Hepatocyte (in vitro differentiated cells): ENCODE results near the gene LYRM4. TPM values are rescaled to one million over a fixed set of nuclear protein-coding genes. Genes with fewer than 3 reads are reported as not detected.

ENCODE experiments used
- DNase-seq: peaks from one replicate; pipeline ENCODE4 v3.0.0-alpha.2; 2016; ENCODE audit warnings: low spot score
- H2AFZ ChIP-seq: fragments of 200-600 bp; sonication (generic); 2 replicates; pipeline ENCODE4 v1.6.0; 2016; ENCODE audit warnings: antibody characterized with exemption, mild to moderate bottlenecking
- H3K27ac ChIP-seq: fragments of 200-600 bp; sonication (generic); 2 replicates; pipeline ENCODE4 v1.5.1; 2016; ENCODE audit warnings: mild to moderate bottlenecking
- H3K27me3 ChIP-seq: fragments of 200-600 bp; sonication (generic); 2 replicates; pipeline ENCODE4 v1.6.1; 2016
- H3K36me3 ChIP-seq: fragments of 200-600 bp; sonication (generic); replicated peaks from 2 replicates; pipeline ENCODE4 v1.5.1; 2016; ENCODE audit warnings: low read depth; ENCODE audit not compliant: insufficient read depth
- H3K4me1 ChIP-seq: fragments of 200-600 bp; sonication (generic); 2 replicates; pipeline ENCODE4 v1.5.1; 2016; ENCODE audit warnings: mild to moderate bottlenecking, moderate library complexity; ENCODE audit not compliant: insufficient read depth
- H3K4me2 ChIP-seq: fragments of 200-600 bp; sonication (generic); 2 replicates; pipeline ENCODE4 v1.6.0; 2016
- H3K4me3 ChIP-seq: fragments of 200-600 bp; sonication (generic); 2 replicates; pipeline ENCODE4 v1.5.1; 2016; ENCODE audit warnings: mild to moderate bottlenecking
- H3K79me2 ChIP-seq: fragments of 200-600 bp; sonication (generic); 2 replicates; pipeline ENCODE4 v1.6.0; 2017; ENCODE audit warnings: mild to moderate bottlenecking
- H3K9me2 ChIP-seq: fragments of 200-600 bp; sonication (generic); replicated peaks from 2 replicates; pipeline ENCODE4 v1.6.0; 2017; ENCODE audit warnings: mild to moderate bottlenecking; ENCODE audit not compliant: insufficient read depth
- H3K9me3 ChIP-seq: fragments of 200-600 bp; sonication (generic); 2 replicates; pipeline ENCODE4 v1.5.1; 2016; ENCODE audit warnings: low read depth, mild to moderate bottlenecking
- H4K20me1 ChIP-seq: fragments of 200-600 bp; sonication (generic); 2 replicates; pipeline ENCODE4 v1.6.0; 2016; ENCODE audit warnings: mild to moderate bottlenecking; ENCODE audit not compliant: insufficient read depth, poor library complexity, severe bottlenecking
- EZH2 ChIP-seq: fragments of 200-600 bp; sonication (generic); IDR thresholded peaks from 2 replicates; pipeline ENCODE4 v1.6.1; 2016; ENCODE audit warnings: antibody characterized with exemption, mild to moderate bottlenecking, borderline replicate concordance
- EZH2phosphoT487 ChIP-seq: fragments of 200-600 bp; sonication (generic); IDR thresholded peaks from one replicate; pipeline ENCODE4 v1.6.1; 2018; ENCODE audit warnings: antibody characterized with exemption, mild to moderate bottlenecking, low read depth, moderate library complexity; ENCODE audit not compliant: unreplicated experiment, severe bottlenecking
- WGBS: methylation state at CpG from one replicate; pipeline ENCODE4 v1.1.6; 2016; ENCODE audit warnings: low lambda C conversion rate; ENCODE audit errors: missing lambda C conversion rate; 5-methylcytosine and 5-hydroxymethylcytosine counted together
- polyA plus RNA-seq: library from polyadenylated mRNA; unstranded; fragments of >200 nt; fragmentation: Nextera tagmentation; extraction: Ambion mirVana; gene quantifications from 2 replicates; pipeline ENCODE4 v1.2.1, GENCODE V29; 2016
- total RNA-seq: library from RNA; depleted of rRNA; stranded (reverse); fragments of >200 nt; gene quantifications from 2 replicates; pipeline ENCODE4 v1.2.3, GENCODE V29; 2014
- TF ChIP-seq, protein P1 (sequence below): fragments of 200-600 bp; sonication (generic); IDR thresholded peaks from 2 replicates; pipeline ENCODE4 v1.5.1; 2016; ENCODE audit warnings: antibody characterized with exemption, mild to moderate bottlenecking; ENCODE audit not compliant: poor library complexity

The LYRM4 gene
- total and polyA plus RNA-seq, 2 experiments from 2014 or later: 20.5 to 22.9 TPM

DNA sequence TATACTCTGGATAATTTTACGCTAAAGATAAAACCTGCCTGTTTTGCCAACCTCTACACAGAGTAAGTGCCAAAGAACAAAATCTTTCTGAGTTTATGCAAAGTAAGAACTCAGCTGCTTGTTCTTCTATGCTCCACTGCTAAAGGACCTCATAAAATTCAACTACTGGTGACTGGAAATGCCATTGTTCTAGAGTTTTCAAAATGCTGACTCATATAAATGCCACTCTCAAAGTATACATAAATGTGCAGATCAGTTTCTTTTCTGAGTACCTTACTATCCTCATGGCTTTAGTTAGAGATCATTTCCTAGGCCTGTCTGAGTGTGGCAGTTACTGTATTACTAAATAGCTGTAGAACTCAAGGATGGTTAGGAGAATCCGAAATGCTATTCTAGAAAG, 45.6 kb downstream of the LYRM4 start:
- Histone ChIP-seq H3K4me1 (peaks cover 4% of the 10 kb centered on the region), H3K9me2 (no peaks in the 10 kb centered on the region), H3K4me3 (no peak overlapping the region), H3K36me3 (no peaks in the 10 kb centered on the region), H3K79me2 (no peaks in the 10 kb centered on the region), H4K20me1 (no peaks in the 10 kb centered on the region), H2AFZ (no peak overlapping the region), H3K27ac (no peak overlapping the region), H3K9me3 (no peaks in the 10 kb centered on the region), H3K27me3 (no peaks in the 10 kb centered on the region), H3K4me2 (no peak overlapping the region)
- no peak for DNase-seq
- TF ChIP-seq EZH2: no peak
- TF ChIP-seq, protein P1, sequence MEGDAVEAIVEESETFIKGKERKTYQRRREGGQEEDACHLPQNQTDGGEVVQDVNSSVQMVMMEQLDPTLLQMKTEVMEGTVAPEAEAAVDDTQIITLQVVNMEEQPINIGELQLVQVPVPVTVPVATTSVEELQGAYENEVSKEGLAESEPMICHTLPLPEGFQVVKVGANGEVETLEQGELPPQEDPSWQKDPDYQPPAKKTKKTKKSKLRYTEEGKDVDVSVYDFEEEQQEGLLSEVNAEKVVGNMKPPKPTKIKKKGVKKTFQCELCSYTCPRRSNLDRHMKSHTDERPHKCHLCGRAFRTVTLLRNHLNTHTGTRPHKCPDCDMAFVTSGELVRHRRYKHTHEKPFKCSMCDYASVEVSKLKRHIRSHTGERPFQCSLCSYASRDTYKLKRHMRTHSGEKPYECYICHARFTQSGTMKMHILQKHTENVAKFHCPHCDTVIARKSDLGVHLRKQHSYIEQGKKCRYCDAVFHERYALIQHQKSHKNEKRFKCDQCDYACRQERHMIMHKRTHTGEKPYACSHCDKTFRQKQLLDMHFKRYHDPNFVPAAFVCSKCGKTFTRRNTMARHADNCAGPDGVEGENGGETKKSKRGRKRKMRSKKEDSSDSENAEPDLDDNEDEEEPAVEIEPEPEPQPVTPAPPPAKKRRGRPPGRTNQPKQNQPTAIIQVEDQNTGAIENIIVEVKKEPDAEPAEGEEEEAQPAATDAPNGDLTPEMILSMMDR: no peak
- no peak for TF ChIP-seq EZH2phosphoT487
- WGBS: 88% methylated on average over 2 of the region's 2 CpGs

DNA sequence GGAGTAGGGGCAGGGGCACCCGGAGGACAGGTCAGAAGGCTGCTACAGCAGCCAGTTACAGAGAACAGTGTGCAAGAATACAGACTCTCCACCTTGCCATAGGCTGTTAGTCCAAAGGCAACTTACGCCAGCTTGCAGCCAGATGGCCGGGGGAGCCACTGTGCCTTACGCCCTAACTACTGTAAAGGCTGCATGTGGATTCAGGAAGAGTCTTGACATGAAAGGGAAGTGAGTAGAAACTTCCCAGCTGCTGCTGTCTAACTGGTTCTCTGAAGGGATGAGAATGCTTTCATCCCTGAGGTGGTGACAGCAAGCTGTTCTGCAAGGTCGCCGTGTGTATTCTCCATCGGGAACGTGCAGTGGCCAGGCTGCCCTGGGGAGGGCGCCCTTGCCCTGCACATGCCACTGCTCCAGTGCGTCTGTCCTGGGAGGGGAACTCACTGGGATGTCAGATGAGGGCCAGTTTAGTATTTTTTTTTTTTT, 46.1 kb downstream of the LYRM4 start:
- TF ChIP-seq, protein P1: peak; percentile 64
- TF ChIP-seq EZH2phosphoT487: no peak
- TF ChIP-seq EZH2: no peak
- H3K79me2 ChIP-seq: no peaks in the 10 kb centered on the region
- peaks cover 4% of the 10 kb centered on the region for H3K4me1 ChIP-seq
- no peak overlapping the region for H3K4me2 ChIP-seq
- no peaks in the 10 kb centered on the region for H4K20me1 ChIP-seq
- no peak overlapping the region for H3K4me3 ChIP-seq
- H3K27me3 ChIP-seq: no peaks in the 10 kb centered on the region
- WGBS: 52% methylated on average over 10 of the region's 10 CpGs
- peak; percentile 51 for DNase-seq
- no peak overlapping the region for H3K27ac ChIP-seq
- H3K36me3 ChIP-seq: no peaks in the 10 kb centered on the region
- H3K9me3 ChIP-seq: no peaks in the 10 kb centered on the region
- no peaks in the 10 kb centered on the region for H3K9me2 ChIP-seq
- no peak overlapping the region for H2AFZ ChIP-seq

DNA sequence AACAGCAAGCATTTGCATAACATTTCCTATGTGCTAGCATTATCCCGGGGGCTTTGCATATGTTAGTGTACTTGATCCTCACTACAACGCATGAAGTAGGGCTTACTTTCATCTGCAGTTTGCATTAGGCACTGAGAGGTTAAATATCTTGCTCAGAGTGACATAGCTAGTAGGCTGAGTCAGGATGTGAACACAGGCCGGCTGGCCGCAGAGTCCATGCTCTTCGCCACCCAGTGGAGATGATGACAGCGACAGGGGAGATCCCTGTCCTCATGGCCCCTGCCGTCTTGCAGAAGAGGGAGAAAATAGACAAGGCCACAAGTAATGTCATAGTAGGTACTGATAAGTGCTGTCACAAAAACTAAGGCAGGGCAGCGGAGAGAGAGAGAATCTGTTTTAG, 46.9 kb downstream of the LYRM4 start:
- no peak overlapping the region for H3K4me3 ChIP-seq
- no peaks in the 10 kb centered on the region for H3K27me3 ChIP-seq
- no peaks in the 10 kb centered on the region for H3K9me3 ChIP-seq
- H3K4me2 ChIP-seq: no peak overlapping the region
- H3K27ac ChIP-seq: no peak overlapping the region
- H3K4me1 ChIP-seq: peaks cover 4% of the 10 kb centered on the region
- no peaks in the 10 kb centered on the region for H3K9me2 ChIP-seq
- no peak overlapping the region for H2AFZ ChIP-seq
- 70% methylated on average over 8 of the region's 8 CpGs for WGBS
- H3K79me2 ChIP-seq: no peaks in the 10 kb centered on the region
- H3K36me3 ChIP-seq: no peaks in the 10 kb centered on the region
- TF ChIP-seq EZH2phosphoT487 (no peak), EZH2 (no peak)
- TF ChIP-seq, protein P1: peak; percentile 10
- DNase-seq: no peak
- no peaks in the 10 kb centered on the region for H4K20me1 ChIP-seq

DNA sequence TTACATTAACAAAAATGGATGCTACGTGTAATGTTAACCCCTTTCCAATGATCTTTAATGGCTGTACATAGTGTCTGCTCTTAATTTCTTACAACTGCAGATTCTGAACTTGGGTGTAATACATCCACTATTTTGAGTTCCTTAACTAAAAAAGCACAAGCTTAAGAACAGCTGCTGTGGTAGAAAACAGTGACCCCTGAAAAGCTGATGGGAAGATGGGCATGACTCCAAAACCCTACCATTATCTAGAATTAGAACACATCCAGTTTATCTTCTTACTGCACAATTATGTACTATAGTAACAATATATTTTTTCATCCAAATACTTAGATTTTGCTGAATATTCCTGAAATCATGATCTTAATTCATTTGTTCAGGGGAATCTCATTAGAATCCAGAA, 49.3 kb downstream of the LYRM4 start:
- no peaks in the 10 kb centered on the region for H3K36me3 ChIP-seq
- H3K27ac ChIP-seq: no peak overlapping the region
- no peaks in the 10 kb centered on the region for H4K20me1 ChIP-seq
- TF ChIP-seq EZH2 (no peak), EZH2phosphoT487 (no peak)
- TF ChIP-seq, protein P1: no peak
- no peak for DNase-seq
- H3K4me2 ChIP-seq: no peak overlapping the region
- no peaks in the 10 kb centered on the region for H3K79me2 ChIP-seq
- no peaks in the 10 kb centered on the region for H3K9me2 ChIP-seq
- no peaks in the 10 kb centered on the region for H3K27me3 ChIP-seq
- peaks cover 12% of the 10 kb centered on the region for H3K4me1 ChIP-seq
- 88% methylated on average over 1 of the region's 1 CpG for WGBS
- no peak overlapping the region for H2AFZ ChIP-seq
- H3K4me3 ChIP-seq: no peak overlapping the region
- H3K9me3 ChIP-seq: no peaks in the 10 kb centered on the region
